B cell (primary cell): ENCODE data around the gene RHBDL1. TPM values are rescaled to one million over a fixed set of nuclear protein-coding genes. Genes with fewer than 3 reads are reported as not detected.
A peak's percentile ranks its signal among the peaks of the same experiment; 100 is the strongest.

Source experiments
- ATAC-seq: fragments of 200-7000 bp; cut with Tn5 transposase; one replicate; pipeline ENCODE4 v1.10.0; 2021; ENCODE audit warnings: low read depth, mild to moderate bottlenecking, moderate number of reproducible peaks, moderate library complexity
- CTCF ChIA-PET: fragments of 350-600 bp; sonication (Branson Sonifier 250); formaldehyde crosslinking; loops from one replicate; lab custom pipeline; 2021; ENCODE audit warnings: antibody characterized with exemption, inconsistent platforms; lab: Charles Lee
- POLR2A ChIA-PET: fragments of 350-600 bp; sonication (Branson Sonifier 250); formaldehyde crosslinking; loops from one replicate; lab custom pipeline; 2021; ENCODE audit warnings: antibody characterized with exemption; lab: Charles Lee
- DNase-seq: peaks from one replicate; pipeline ENCODE4 v3.0.0; 2013
- H2AFZ ChIP-seq: 2 replicates; pipeline ENCODE4 v1.6.1; 2012; ENCODE audit warnings: mild to moderate bottlenecking, low read depth, low read length; ENCODE audit not compliant: insufficient read depth, poor library complexity, severe bottlenecking
- H3K27ac ChIP-seq, 2 donors: 1 replicate in 1 of 2; 2 replicates in 1 of 2; pipeline ENCODE4 v1.5.1; 2012 to 2013; ENCODE audit warnings: low read length in 2 of 2, mild to moderate bottlenecking in 2 of 2, moderate library complexity in 1 of 2
- H3K27me3 ChIP-seq, 4 experiments: fragments of 200-600 bp in 1 of 4; sonication (generic) in 1 of 4; replicated peaks in 1 of 4; 1 replicate in 2 of 4; 2 replicates in 2 of 4; pipeline versions ENCODE4 v1.6.1 to v1.7.0; 2013 to 2016; ENCODE audit warnings: low read length in 3 of 4, mild to moderate bottlenecking in 2 of 4, mixed read lengths in 1 of 4, moderate library complexity in 1 of 4; ENCODE audit not compliant: insufficient read depth in 4 of 4, control insufficient read depth in 3 of 4; ENCODE audit errors: control extremely low read depth in 1 of 4
- H3K36me3 ChIP-seq, 2 experiments: replicated peaks in 1 of 2; 1 replicate in 1 of 2; 2 replicates in 1 of 2; pipeline versions ENCODE4 v1.6.1 to v1.7.1; 2013; ENCODE audit warnings: low read length in 1 of 2; ENCODE audit not compliant: insufficient read depth in 2 of 2, control insufficient read depth in 1 of 2; ENCODE audit errors: control extremely low read depth in 1 of 2, extremely low read depth in 1 of 2
- H3K4me1 ChIP-seq, 2 donors: fragments of 200-600 bp in 1 of 2; sonication (generic) in 1 of 2; 1 replicate in 1 of 2; 2 replicates in 1 of 2; pipeline versions ENCODE4 v1.5.1 to v1.6.1; 2013 to 2017; ENCODE audit warnings: low read length in 2 of 2; ENCODE audit not compliant: control insufficient read depth in 2 of 2, insufficient read depth in 2 of 2
- H3K4me2 ChIP-seq: replicated peaks from 2 replicates; pipeline ENCODE3; 2012; ENCODE audit warnings: mild to moderate bottlenecking, low read depth, low read length; ENCODE audit not compliant: poor library complexity, severe bottlenecking
- H3K4me3 ChIP-seq, 5 experiments: fragments of 200-600 bp in 1 of 5; sonication (generic) in 1 of 5; 1 replicate in 3 of 5; 2 replicates in 2 of 5; pipeline versions ENCODE4 v1.5.1 to v1.7.0; 2011 to 2016; ENCODE audit warnings: low read length in 4 of 5, mild to moderate bottlenecking in 4 of 5, low read depth in 2 of 5, control low read depth in 1 of 5, moderate library complexity in 1 of 5; ENCODE audit not compliant: insufficient read depth in 1 of 5; ENCODE audit errors: control extremely low read depth in 1 of 5, extremely low read depth in 1 of 5
- H3K79me2 ChIP-seq: fragments of 200-600 bp; sonication (generic); one replicate; pipeline ENCODE4 v1.6.0; 2016; ENCODE audit warnings: low read length; ENCODE audit not compliant: control insufficient read depth, insufficient read depth
- H3K9ac ChIP-seq: fragments of 200-600 bp; sonication (generic); 2 replicates; pipeline ENCODE4 v1.6.1; 2017; ENCODE audit warnings: mild to moderate bottlenecking, low read length, moderate library complexity
- H3K9me3 ChIP-seq, 3 donors: one replicate each; pipeline versions ENCODE4 v1.6.1 to v1.7.1; 2013; ENCODE audit warnings: low read length in 2 of 3; ENCODE audit not compliant: control insufficient read depth in 2 of 3, insufficient read depth in 1 of 3; ENCODE audit errors: control extremely low read depth in 1 of 3
- H4K20me1 ChIP-seq: 2 replicates; pipeline ENCODE4 v1.6.0; 2012; ENCODE audit warnings: mild to moderate bottlenecking, low read length; ENCODE audit not compliant: insufficient read depth, control insufficient read depth, poor library complexity, severe bottlenecking
- H3K27ac Mint-ChIP-seq: one replicate; pipeline ENCODE4 v1.8.0; 2021; ENCODE audit warnings: mixed read lengths
- H3K27me3 Mint-ChIP-seq: one replicate; pipeline ENCODE4 v1.8.0; 2021; ENCODE audit warnings: mixed read lengths
- H3K4me1 Mint-ChIP-seq: one replicate; pipeline ENCODE4 v1.8.0; 2021; ENCODE audit warnings: mixed read lengths
- H3K4me3 Mint-ChIP-seq: one replicate; pipeline ENCODE4 v1.8.0; 2021; ENCODE audit warnings: mixed read lengths
- H3K9me3 Mint-ChIP-seq: one replicate; pipeline ENCODE4 v1.8.0; 2022; ENCODE audit warnings: mixed read lengths; ENCODE audit not compliant: insufficient read depth
- EZH2 ChIP-seq: IDR thresholded peaks from 2 replicates; pipeline ENCODE4 v1.6.1; 2012; ENCODE audit warnings: borderline replicate concordance, low read depth, mild to moderate bottlenecking, moderate library complexity, low read length; ENCODE audit not compliant: insufficient read depth, poor library complexity, severe bottlenecking
- WGBS: methylation state at CpG from one replicate; pipeline ENCODE4 v1.1.5; 2013; ENCODE audit warnings: missing lambda C conversion rate; ENCODE audit not compliant: insufficient coverage; 5-methylcytosine and 5-hydroxymethylcytosine counted together
- intact Hi-C: fragments of 100-400 bp; cut with micrococcal nuclease; formaldehyde crosslinking; loops from one replicate; pipeline ENCODE4 v1.10.0; 2022
- polyA plus RNA-seq: library from polyadenylated mRNA; depleted of rRNA; stranded (reverse); fragments of >200 nt; gene quantifications from 2 replicates; pipeline ENCODE4 v1.2.3, GENCODE V29; 2012
- total RNA-seq, 2 donors: library from RNA; stranded (reverse); fragments of 120-200 nt in 1 of 2; gene quantifications; 1 replicate in 1 of 2; 2 replicates in 1 of 2; pipeline versions ENCODE4 v1.2.3 to v1.2.4, GENCODE V29; 2013 to 2022
- TF ChIP-seq, protein P1 (sequence below): fragments of 200-600 bp; IDR thresholded peaks from one replicate; pipeline ENCODE4 v1.8.0; 2022; ENCODE audit warnings: antibody characterized with exemption, mild to moderate bottlenecking

The RHBDL1 gene
- total and polyA plus RNA-seq, 2 donors (not counting 1 experiment from before 2014, with no cell fraction given), result 0.76 to 1.6 TPM

DNA sequence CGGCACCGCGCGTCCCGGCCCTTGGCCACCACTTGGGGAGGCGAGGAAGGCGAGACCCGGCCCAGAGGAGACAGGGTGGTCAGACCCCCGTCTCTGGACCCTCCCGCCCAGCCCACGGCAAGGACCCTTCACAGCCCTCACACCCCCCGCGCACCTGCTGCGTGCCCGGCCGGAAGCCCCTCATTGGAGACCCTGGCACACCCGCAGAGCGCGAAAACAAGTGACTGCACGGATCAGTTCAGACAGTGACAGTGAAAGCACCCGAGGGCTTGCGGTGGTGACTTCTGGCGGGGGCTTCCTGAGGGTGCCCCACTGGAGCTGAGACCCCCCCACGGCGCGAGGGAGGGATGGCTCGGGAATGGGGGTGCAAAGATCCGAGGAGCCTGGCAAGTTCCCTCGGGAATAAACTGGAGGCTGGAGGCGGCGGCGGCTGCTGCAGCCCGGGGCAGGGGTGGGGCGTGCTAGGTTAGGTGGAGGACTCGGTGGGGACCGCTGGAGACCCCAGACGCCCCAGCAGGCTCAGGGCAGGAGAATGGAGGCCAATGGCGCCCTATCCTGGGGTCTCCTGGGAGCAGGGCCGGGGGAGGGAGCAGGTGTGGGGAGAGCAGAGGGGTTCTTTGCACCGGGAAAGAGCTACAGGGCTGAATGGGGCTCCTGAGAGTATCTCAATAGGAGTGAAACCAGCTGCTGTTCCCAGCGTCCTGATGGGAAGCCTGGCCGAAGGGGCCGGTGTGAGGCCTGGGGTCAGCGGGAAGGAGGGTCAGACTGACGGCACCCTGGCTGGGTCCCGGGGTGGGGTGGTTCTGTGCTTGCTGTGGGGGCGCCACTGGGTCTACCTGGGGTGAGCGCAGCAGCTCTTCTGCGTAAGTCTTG lies 31.0 kb downstream of the RHBDL1 start:
- Mint-ChIP-seq H3K4me3 (peak overlapping the region; percentile 26), H3K9me3 (no peaks in the 10 kb centered on the region), H3K27ac (no peak overlapping the region), H3K4me1 (no peaks in the 10 kb centered on the region), H3K27me3 (peaks cover 36% of the 10 kb centered on the region)
- Histone ChIP-seq H3K27ac (no peak overlapping the region), H3K9me3 (peaks cover 0 to 25% (median 0%) of the 10 kb centered on the region in 3 donors), H4K20me1 (no peaks in the 10 kb centered on the region), H3K4me2 (peak overlapping the region; percentile 38), H3K36me3 (no peaks in the 10 kb centered on the region), H3K79me2 (no peaks in the 10 kb centered on the region), H3K9ac (no peak overlapping the region), H3K4me3 (no peak overlapping the region), H3K27me3 (peaks cover 0 to 88% (median 40%) of the 10 kb centered on the region in 4 experiments), H2AFZ (no peak overlapping the region), H3K4me1 (peaks cover 6 to 12% of the 10 kb centered on the region in 2 donors)
- intact Hi-C loops, result no loop called here
- 8% methylated on average over 49 of the region's 49 CpGs for WGBS
- CTCF ChIA-PET, result interaction anchor here (1.2 kb wide), 1 partner anchor 10 kb away, joined by 3 read pairs; no protein-coding TSS in a partner anchor
- no peak for DNase-seq
- POLR2A ChIA-PET, result interaction anchor here (0.7 kb wide), 1 partner anchor 1141 kb away, joined by 3 read pairs; no protein-coding TSS in a partner anchor
- ATAC-seq, result no peak
- TF ChIP-seq, protein P1, sequence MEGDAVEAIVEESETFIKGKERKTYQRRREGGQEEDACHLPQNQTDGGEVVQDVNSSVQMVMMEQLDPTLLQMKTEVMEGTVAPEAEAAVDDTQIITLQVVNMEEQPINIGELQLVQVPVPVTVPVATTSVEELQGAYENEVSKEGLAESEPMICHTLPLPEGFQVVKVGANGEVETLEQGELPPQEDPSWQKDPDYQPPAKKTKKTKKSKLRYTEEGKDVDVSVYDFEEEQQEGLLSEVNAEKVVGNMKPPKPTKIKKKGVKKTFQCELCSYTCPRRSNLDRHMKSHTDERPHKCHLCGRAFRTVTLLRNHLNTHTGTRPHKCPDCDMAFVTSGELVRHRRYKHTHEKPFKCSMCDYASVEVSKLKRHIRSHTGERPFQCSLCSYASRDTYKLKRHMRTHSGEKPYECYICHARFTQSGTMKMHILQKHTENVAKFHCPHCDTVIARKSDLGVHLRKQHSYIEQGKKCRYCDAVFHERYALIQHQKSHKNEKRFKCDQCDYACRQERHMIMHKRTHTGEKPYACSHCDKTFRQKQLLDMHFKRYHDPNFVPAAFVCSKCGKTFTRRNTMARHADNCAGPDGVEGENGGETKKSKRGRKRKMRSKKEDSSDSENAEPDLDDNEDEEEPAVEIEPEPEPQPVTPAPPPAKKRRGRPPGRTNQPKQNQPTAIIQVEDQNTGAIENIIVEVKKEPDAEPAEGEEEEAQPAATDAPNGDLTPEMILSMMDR, result no peak
- TF ChIP-seq EZH2, result no peak

- intact Hi-C loops, result no loop called here
- Histone ChIP-seq H3K4me2 (no peak overlapping the region), H3K79me2 (no peaks in the 10 kb centered on the region), H3K4me1 (peaks cover 10 to 12% of the 10 kb centered on the region in 2 donors), H3K27ac (no peak overlapping the region), H4K20me1 (no peaks in the 10 kb centered on the region), H3K4me3 (no peak overlapping the region), H3K27me3 (peaks cover 0 to 84% (median 40%) of the 10 kb centered on the region in 4 experiments), H2AFZ (no peak overlapping the region), H3K9ac (no peak overlapping the region), H3K9me3 (peaks cover 0 to 25% (median 0%) of the 10 kb centered on the region in 3 donors), H3K36me3 (no peaks in the 10 kb centered on the region)
- ATAC-seq, result no peak
- H3K9me3 Mint-ChIP-seq, result no peaks in the 10 kb centered on the region
- 54% methylated on average over 13 of the region's 14 CpGs for WGBS
- H3K4me1 Mint-ChIP-seq, result peaks cover 1% of the 10 kb centered on the region
- DNase-seq, result no peak
- no peak for TF ChIP-seq EZH2
- TF ChIP-seq, protein P1, result no peak
- H3K4me3 Mint-ChIP-seq, result no peak overlapping the region
- H3K27ac Mint-ChIP-seq, result no peak overlapping the region
- POLR2A ChIA-PET, result no interaction called here
- CTCF ChIA-PET, result interaction anchor here (1.2 to 1.3 kb wide), 2 partner anchors 9 to 34 kb away, joined by 3 read pairs; partner anchors contain the start of gene CIAO3
- H3K27me3 Mint-ChIP-seq, result peaks cover 32% of the 10 kb centered on the region
These were observed 31.6 kb downstream of the RHBDL1 start for GRCh38 chr16:707062-707538.
